Activated CD8-positive, alpha-beta memory T cell treated with anti-CD3 and anti-CD28 coated beads for 48 hours (primary cell): Measurements from ENCODE around the gene RNF181.
A peak's percentile ranks its signal among the peaks of the same experiment; 100 is the strongest.
"Not testable (repeated sequence)": the region's sequence is repeated elsewhere in the genome, so short reads cannot be mapped to it uniquely, and the experiment has no call there.

Experiments used
- DNase-seq, 3 experiments: peaks; one replicate each; pipeline ENCODE4 v3.0.0-alpha.2; 2020; ENCODE audit warnings: low read depth in 2 of 3, low spot score in 2 of 3

Gene RNF181, protein sequence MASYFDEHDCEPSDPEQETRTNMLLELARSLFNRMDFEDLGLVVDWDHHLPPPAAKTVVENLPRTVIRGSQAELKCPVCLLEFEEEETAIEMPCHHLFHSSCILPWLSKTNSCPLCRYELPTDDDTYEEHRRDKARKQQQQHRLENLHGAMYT

GRCh38 chr2:85595301-85596025, at the start of gene RNF181:
RNF181 (plus strand) TSS chr2:85595745; CDS start chr2:85595764, 19 bp downstream.
- peak; percentile 66 to 76 (median 72) for DNase-seq

- no peak for DNase-seq
Observed at GRCh38 chr2:85545780-85546240, 49.7 kb upstream of the RNF181 start.

DNA sequence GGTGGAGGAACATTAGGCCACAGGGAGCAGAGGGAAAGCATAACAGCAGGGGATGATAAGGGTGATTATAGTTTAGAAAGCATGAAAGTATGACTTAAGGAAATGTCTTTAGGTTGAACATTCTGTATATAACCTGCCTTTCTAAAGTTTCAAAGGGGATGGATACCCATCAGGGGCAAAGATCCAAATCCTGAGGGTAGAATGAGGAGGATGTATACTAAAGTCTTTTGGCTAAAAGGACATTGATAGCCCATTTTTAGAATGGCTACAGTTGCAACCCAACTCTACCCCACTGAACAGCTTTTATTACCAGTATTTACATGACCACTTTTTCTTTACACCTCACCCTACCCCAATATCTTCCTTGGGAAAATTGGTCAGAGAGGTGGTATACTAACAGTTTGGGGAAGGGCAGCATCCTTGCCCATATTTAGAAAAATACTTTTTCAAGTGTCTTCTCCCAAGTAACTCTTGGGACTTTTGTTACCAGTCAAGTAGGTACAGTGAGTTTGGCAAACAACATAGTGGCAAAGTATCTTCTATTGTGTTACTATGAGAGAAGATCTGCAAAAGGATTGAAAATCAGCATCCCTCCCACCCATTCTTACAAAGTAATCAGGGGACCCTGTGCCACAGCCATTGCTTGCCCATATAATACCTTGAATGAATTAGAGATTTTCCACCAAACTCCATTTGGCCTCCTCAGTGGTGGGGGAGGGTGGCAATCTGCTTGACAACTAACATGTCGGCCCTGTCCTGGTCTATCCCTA, 48.3 kb upstream of the RNF181 start:
- DNase-seq: no peak

- no peak for DNase-seq
Observed at GRCh38 chr2:85547859-85548607, 47.5 kb upstream of the RNF181 start.

DNA sequence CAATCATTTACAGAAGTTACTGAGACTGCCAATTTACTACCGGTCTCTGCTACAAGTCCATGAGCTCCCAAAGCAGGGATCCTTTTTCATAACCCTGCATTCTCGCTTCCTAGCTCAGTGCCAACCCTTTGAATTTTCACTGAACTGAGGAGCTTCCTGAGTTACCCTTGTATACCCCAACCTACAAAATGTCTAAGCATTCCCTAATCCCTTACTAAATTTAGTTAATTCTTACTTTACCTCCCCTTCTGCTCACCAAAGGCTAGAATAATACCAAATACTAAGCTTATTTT, 47.0 kb upstream of the RNF181 start:
- no peak for DNase-seq

DNA sequence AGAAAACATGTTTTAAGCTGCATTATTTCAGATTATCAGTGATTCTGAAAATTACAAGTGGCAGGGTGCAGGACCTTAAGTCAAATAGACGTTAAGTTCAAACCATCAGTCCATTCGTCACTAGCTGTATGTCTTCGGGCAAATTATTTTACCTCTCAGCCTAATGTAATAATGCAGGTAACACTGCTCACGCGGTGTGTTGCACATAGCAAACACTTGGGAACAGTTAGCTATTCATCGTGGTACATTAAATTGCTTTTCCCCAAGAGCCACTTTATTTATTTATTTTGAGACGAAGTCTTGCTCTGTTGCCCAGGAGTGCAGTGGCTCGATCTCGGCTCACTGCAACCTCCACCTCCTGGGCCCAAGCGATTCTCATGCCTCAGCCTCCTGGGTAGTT, 46.5 kb upstream of the RNF181 start:
- no peak for DNase-seq

DNA sequence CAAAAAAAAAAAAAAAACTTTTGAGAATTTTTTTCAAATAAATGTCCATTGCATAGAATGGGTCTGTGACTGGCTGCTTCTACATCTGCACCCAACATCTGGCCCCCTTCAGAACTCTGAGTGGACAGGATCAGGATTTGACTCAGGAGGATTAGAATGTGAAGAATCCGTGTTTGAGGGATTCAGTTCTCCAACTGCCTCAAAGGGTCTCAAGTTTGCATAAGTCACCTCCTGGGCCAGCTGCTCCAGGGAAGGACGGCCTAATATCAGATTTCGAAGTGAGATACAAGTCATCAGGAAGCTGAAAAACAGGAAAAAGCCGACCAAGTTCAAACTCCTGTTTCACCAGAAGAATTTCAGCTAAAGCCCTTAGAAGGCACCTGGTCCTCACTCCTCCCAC, 45.7 kb upstream of the RNF181 start:
- DNase-seq: no peak

GRCh38 chr2:85550486-85550885, 45.1 kb upstream of the RNF181 start:
- DNase-seq: no peak

DNA sequence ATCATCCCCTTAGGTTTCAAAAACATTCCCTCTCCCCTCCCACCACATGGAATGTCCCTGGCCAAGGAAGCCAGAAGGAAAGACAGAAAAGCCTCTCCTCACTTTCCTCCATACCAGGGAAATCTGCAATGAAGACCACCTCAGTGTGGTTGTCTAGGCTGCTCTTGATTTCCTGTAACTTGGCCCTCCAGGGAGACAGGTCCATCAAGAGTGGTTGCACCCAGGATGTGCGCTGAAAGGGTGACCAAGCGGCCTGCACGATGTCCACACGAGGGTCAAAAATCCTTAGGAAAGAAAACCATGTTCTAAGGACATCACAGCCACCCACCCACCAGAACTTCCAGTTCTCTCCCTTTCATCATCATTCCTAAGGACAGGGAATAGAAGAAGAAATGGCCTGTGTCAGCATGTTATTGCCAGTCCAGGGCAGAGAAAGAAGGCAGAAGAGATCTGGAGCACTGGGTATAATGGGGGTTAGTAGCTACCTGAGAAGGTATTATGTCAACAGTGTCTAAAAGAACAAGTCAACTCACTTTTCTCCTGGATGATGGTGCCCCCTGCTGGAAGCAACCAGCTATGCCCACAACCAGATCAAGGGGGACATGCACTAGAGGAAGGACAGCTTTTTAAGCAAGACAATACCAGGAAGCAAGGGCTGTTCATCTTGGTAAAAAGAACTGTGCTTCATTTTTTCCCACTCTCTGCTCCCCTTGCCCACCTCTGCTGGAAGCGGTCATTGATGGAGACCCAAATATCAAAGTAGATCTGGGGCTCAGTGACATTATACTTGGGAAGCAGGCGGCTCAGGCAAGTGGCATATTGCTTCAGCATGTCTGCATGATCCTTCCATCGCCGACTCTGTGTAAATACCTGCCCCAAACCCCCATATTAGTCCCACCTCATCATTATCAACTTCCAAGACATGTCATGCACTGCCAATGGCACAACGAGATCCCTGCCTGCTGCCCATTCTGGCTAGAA, 43.6 kb upstream of the RNF181 start:
- peak; percentile 48 to 75 (median 67) for DNase-seq

DNA sequence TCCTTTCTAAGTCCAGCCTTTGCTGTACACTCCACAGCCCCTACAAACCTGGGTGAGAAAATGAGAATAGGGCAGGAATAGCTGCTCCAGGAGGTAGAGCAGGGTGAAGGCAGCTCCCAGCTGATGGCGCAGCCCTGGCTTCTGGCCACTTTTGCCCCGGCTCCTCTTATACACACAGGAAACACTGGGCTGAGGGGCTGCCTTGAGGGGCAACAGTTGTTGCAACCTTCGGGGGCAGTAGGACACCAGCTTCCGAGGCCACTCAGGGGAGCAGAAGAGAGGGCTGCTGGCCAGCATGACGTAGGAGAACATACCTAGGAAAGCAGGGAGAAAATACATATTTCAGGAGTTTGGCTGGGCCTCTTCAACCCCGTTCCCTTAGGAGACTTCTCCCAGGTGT, 42.4 kb upstream of the RNF181 start:
- no peak for DNase-seq

GRCh38 chr2:85554980-85555612, 40.4 kb upstream of the RNF181 start:
- no peak for DNase-seq

DNA sequence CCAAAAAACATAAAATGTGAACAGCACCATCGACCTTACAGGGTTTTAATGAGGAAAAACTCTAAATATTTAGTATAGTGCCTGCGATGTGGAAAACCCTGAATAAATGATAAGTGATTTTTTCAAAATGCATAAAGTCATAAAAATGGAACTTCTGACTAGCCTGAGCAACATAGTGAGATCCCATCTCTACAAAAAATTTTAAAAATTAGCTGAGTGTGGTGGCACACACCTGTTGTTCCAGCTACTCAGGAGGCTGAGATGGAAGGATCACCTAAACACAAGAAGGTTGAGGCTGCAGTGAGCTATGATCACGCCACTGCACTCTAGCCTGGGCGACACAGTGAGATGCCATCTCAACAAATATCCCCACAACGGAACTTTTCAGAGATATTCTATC, 38.4 kb upstream of the RNF181 start:
- no peak for DNase-seq

GRCh38 chr2:85558160-85558559, 37.4 kb upstream of the RNF181 start:
- DNase-seq: no peak

- not testable (repeated sequence) for DNase-seq
Observed at GRCh38 chr2:85560403-85560726, 35.2 kb upstream of the RNF181 start.

DNA sequence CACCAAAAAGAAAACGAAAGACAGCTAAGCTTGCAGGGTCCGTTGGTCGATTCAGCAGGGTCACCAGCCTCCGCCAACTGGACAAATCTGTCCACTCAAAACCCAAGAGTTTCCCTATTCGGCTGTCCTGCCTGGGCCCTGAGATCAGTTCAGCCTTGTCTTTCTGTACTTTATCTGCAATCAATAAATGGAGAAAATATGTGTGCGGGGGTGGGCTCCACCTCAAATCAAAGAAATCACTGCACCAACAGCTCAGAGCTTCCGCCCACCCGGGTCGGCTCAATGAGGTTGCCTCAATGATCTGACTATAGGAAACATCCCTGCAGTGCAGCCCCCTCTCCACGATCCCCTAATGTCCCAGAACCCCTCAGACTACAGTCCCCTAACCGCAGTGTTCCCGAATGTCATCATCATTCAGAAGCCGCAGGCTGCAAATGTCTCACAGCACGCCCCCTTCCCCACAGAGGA, 34.7 kb upstream of the RNF181 start:
- peak in 1 of 3 experiments; percentile 20 for DNase-seq

- DNase-seq: peak; percentile 85 to 92 (median 91)
Observed at GRCh38 chr2:85561280-85562212, 34.0 kb upstream of the RNF181 start, which contains the start of gene GGCX. GGCX (minus strand) TSS chr2:85561493; CDS start chr2:85561428, 65 bp downstream.

DNA sequence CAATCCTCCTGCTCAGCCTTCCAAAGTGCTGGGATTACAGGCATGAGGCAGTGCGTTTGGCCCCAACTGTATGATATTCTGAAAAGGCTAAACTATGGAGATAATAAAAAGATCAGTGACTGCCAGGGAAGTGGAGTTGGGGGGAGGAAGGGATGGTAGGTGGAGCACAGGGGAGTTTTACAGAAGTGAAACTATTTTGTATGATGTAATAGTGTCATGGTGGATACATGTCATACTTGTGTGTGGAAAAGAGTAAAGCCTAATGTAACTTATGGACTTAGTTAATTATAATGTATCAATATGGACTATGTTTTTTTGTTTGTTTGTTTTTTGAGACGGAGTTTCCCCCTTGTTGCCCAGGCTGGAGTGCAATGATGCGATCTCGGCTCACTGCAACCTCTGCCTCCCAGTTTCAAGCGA, 31.4 kb upstream of the RNF181 start:
- DNase-seq: no peak

- DNase-seq: no peak
Observed at GRCh38 chr2:85566265-85566664, 29.3 kb upstream of the RNF181 start.

DNA sequence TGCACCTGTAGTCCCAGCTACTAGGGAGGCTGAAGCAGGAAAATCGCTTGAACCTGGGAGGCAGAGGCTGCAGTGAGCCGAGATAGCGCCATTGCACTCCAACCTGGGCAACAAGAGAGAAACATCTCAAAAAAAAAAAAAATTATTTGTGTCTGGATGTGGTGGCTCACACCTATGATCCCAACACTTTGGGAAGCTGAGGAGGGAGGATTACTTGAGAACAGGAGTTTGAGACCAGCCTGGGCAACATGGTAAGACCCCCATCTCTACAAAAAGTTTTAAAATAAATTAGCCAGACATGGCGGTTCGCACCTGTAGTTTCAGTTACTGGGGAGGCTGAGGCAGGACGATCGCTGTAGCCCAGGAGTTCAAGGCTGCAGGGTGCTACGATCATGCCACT, 19.8 kb upstream of the RNF181 start:
- DNase-seq: no peak
